GM18517 (cell line): Measurements from ENCODE around the gene CRELD2.
A peak's percentile ranks its signal among the peaks of the same experiment; 100 is the strongest.

Experiments used
- ATAC-seq: cut with Tn5 transposase; IDR thresholded peaks from one replicate; pipeline ENCODE4 v1.9.1; 2021; ENCODE audit warnings: mild to moderate bottlenecking, moderate library complexity; ENCODE audit not compliant: unreplicated experiment

Gene CRELD2

GRCh38 chr22:49966041-49966773, 47.8 kb downstream of the CRELD2 start:
- ATAC-seq = no peak

- no peak for ATAC-seq
Observed at GRCh38 chr22:49966774-49967705, 48.6 kb downstream of the CRELD2 start.

- no peak for ATAC-seq
Observed at GRCh38 chr22:49967706-49968208, 49.3 kb downstream of the CRELD2 start.

GRCh38 chr22:49968313-49968830, 49.9 kb downstream of the CRELD2 start:
- ATAC-seq = no peak

GRCh38 chr22:49968831-49969661, 50.6 kb downstream of the CRELD2 start:
- ATAC-seq = no peak

DNA sequence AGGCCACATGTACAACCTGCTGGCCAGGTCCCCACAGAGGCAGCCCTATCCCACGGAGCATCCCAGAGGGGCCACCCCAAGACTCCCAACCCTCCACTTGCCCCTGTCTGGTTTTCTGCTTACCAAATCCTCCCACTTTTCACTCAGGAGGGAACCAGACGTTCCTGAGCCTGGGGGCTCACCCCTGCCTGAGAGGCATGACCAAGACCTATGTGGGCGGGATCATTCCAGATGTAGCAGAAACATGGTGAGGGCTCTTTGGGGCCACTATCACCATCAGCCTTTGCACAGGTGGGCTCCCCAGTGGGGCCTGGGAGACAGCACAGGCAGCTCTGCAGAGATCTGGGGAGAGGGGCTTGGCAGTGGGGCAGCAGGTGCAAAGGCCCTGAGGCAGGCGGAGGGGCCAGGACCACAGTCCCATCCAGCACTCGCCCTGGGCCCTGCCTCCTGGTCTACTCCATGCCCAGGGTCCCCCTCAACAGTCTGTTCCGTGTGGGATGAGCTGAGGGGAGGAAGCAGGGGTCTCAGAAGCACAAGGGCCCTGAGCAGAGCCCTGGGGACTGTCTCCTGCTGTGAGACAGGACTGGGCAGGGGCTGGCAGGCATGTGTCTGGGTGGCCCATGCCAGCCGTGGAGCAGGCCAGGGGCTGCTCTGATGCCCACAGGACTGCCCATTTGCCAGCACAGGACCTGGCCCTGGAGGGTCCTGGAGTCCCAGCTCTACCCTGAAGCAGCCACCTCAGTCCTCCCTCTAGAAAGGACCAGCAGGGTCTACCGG, 51.5 kb downstream of the CRELD2 start:
- peak; percentile 4 for ATAC-seq

DNA sequence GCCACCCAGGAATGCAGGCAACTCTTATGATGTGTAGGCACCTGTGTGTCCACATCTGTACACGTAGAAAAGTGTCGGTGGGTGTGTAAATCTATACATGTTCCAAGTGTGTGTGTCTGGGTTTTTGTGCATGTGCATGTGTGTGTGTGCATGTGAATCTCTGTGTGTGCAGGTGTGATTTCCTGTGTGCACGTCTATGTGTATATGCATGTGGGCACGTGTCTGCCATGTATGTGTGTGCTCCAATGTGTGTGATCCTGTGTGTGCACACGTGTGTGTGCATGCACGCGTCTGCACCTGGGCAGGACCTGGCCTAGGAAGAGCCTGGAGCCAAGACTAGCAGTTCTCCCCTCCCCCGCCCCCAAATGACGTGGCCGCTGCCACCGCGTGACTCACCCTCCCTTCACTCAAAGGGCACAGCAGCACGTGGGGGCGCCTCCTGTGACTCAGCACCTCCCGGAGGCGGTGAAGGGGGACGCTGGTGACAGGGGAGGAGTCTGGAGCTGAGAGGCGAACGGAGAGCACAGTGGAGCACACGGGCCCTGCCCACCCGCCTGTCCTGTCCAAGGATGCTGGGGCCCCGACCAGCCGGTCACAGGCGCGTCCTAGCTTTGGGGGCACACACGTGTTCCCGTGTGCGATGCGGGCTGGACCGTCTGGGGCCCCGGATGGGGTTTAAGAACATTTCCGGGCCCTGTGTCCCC, 52.2 kb downstream of the CRELD2 start:
- peak; percentile 59 for ATAC-seq

- peak; percentile 11 for ATAC-seq
Observed at GRCh38 chr22:49971232-49972162, 53.1 kb downstream of the CRELD2 start.

DNA sequence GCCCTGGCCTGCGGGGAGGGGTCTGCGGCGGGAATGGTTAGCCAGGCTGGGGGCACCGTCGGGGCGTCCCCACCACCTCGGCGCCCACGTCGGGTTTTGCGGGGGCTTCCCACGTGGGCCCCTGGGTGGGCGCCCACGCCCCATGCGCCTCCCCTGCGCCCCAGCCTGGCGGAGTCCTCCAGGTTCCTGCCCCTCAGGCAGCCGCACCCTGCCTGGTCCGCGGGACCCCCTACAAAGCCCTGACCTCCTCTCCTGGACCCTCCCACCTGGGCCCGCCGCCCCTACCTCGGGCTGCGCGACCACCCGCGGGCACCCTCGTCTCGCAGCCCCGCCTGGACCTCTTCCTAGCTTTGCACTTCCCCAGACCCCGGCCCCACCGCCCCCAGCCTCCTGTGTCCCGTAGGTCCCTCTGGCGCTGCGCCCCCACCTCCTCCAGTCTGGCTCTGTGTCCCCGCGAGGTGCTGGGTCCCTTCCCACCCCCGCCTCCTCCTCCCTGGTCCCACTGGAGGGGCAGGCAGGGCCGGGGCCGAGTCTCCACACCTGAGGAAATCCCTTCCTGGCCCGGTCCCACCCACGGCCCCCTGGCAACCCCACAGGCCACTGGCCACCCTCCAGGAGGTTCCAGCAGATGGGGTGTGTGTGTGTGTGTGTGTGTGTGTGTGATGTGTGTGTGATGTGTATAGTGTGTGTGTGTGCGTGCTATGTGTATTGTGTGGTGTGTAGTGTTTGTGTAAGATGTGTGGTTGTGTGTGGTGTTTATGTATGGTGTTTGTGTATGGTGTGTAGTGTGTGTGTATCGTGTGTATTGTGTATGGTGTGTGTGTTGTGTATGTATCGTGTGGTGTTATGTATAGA, 54.0 kb downstream of the CRELD2 start:
- ATAC-seq = no peak

GRCh38 chr22:49973018-49973961, 54.9 kb downstream of the CRELD2 start:
- ATAC-seq = no peak

DNA sequence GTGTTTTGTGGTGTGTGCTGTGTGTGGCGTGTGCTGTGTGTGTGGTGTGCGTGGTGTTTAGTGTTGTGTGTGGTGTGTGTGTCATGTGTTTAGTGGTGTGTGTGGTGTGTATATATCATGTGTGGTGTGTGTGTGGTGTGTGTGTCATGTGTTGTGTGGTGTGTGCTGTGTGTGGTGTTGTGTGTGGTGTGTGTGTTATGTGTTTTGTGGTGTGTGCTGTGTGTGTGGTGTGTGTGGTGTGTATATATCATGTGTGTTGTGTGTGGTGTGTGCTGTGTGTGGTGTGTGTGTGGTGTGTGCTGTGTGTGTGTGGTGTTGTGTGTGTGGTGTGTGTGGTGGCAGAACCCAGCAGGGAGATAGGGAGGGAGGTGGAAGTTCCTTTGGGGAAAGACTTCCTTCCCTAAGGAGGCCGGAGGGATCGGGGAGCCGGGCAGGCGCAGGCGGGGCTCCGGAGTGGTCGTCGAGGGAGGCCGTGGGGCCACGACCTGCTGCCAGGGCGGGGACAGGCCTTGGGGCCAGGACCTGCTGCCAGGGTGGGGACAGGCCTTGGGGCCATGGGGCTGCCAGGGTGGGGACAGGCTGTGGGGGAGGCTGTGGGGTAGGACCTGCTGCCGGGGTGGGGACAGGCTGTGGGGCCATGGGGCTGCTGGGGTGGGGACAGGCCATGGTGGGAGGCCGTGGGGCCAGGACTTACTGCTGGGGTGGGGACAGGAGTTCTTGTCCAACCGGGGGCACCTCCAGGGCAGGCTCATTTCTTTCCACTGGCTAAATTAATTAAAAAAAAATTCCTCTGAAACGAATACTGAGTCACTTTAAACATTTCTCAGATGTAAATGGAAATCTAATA, 57.3 kb downstream of the CRELD2 start:
- ATAC-seq = no peak

DNA sequence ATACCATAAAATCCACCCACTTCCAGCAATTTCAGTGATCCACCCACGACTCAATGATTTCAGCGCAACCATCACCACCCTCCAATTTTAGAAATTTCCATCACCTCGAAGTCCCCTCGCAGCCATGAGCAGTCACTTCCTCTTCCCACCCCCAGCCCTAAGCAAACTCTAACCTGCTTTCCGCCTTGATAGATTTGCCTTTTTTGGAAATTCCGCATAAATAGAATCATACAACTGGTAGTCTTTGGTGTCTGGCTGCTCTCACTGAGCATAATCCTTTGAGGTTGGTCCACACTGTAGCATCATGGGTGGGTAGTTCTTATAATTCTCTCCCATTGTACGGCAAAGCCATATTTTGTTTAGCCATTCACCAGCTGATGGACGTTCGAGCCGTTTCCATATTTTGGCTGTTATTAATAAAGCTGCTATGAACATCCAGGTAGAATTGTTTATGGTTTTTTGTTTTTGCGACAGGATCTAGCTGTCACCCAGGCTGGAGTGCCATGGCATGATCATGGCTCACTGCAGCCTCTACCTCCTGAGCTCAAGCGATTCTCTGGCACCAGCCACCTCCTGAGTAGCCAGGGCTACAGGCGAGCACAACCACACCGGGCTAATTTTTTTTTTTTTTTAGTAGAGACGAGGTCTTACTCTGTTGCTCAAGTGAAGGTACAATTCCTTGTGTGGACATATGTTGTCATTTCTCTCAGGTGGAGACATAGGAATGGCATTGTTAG, 58.2 kb downstream of the CRELD2 start:
- no peak for ATAC-seq
